Colonic mucosa (tissue), 4 donors: ENCODE data around the gene ALG5. TPM values are rescaled to one million over a fixed set of nuclear protein-coding genes. Genes with fewer than 3 reads are reported as not detected.
A peak's percentile ranks its signal among the peaks of the same experiment; 100 is the strongest.

ENCODE experiments used
- DNase-seq: peaks from one replicate; pipeline ENCODE4 v3.0.0-alpha.2; 2020
- H3K27ac ChIP-seq: fragments of 200-600 bp; one replicate; pipeline ENCODE4 v1.8.0; 2021
- H3K27me3 ChIP-seq: fragments of 200-600 bp; one replicate; pipeline ENCODE4 v1.8.0; 2021
- H3K36me3 ChIP-seq: fragments of 200-600 bp; one replicate; pipeline ENCODE4 v1.8.0; 2021
- H3K4me1 ChIP-seq: fragments of 200-600 bp; one replicate; pipeline ENCODE4 v1.8.0; 2021; ENCODE audit warnings: mild to moderate bottlenecking
- H3K4me3 ChIP-seq: fragments of 200-600 bp; one replicate; pipeline ENCODE4 v1.8.0; 2021
- H3K9ac ChIP-seq, 2 donors: one replicate each; pipeline ENCODE4 v1.7.0; 2013; ENCODE audit warnings: control low read depth in 2 of 2, low read depth in 2 of 2, low read length in 2 of 2
- H3K9me3 ChIP-seq: fragments of 200-600 bp; one replicate; pipeline ENCODE4 v1.8.0; 2021
- CTCF ChIP-seq: fragments of 200-600 bp; IDR thresholded peaks from one replicate; pipeline ENCODE4 v1.8.0; 2022; ENCODE audit warnings: antibody characterized with exemption, mild to moderate bottlenecking
- intact Hi-C: fragments of 100-400 bp; cut with DNase I; formaldehyde crosslinking; loops from one replicate; pipeline ENCODE4 v1.14.1; 2022
- total RNA-seq, 2 donors: library from RNA; stranded (reverse); fragmentation: NEBNext Ultra II Directional in 1 of 2; extraction: Animal tissue kit (Norgen Biotek cat#: 25700) in 1 of 2; gene quantifications; one replicate each; pipeline ENCODE4 v1.2.1, GENCODE V29; 2021
- donor health status: healthy.
- donor health status: DM: no; HTN: no; CAD: no.
- donor health status: DM: no; HTN: no; CAD: no.

The ALG5 gene
- total RNA-seq, 2 donors from 2014 or later: 37.2 to 39.5 TPM

- Histone ChIP-seq H3K27me3 (no peaks in the 10 kb centered on the region), H3K9ac (no peak overlapping the region), H3K4me3 (no peak overlapping the region), H3K36me3 (peaks cover 5% of the 10 kb centered on the region), H3K9me3 (no peaks in the 10 kb centered on the region), H3K4me1 (no peaks in the 10 kb centered on the region), H3K27ac (no peak overlapping the region)
- no peak for TF ChIP-seq CTCF
- DNase-seq: no peak
- intact Hi-C loops: no loop called here
Measured at GRCh38 chr13:37014609-37015008, 15.5 kb upstream of the ALG5 start.

GRCh38 chr13:37011788-37012187, 12.6 kb upstream of the ALG5 start:
- DNase-seq: no peak
- H3K4me1 ChIP-seq: no peaks in the 10 kb centered on the region
- H3K9ac ChIP-seq: no peak overlapping the region
- no peak overlapping the region for H3K4me3 ChIP-seq
- H3K27me3 ChIP-seq: no peaks in the 10 kb centered on the region
- TF ChIP-seq CTCF: no peak
- H3K27ac ChIP-seq: no peak overlapping the region
- H3K36me3 ChIP-seq: peaks cover 15% of the 10 kb centered on the region
- intact Hi-C loops: no loop called here
- H3K9me3 ChIP-seq: no peaks in the 10 kb centered on the region

- Histone ChIP-seq H3K27ac (no peak overlapping the region), H3K4me1 (no peaks in the 10 kb centered on the region), H3K36me3 (peaks cover 15% of the 10 kb centered on the region), H3K9ac (no peak overlapping the region), H3K4me3 (no peak overlapping the region), H3K9me3 (no peaks in the 10 kb centered on the region), H3K27me3 (no peaks in the 10 kb centered on the region)
- no peak for DNase-seq
- intact Hi-C loops: no loop called here
- no peak for TF ChIP-seq CTCF
Measured at GRCh38 chr13:37011002-37011401, 11.9 kb upstream of the ALG5 start.

- H3K36me3 ChIP-seq: peaks cover 10% of the 10 kb centered on the region
- DNase-seq: no peak
- H3K4me1 ChIP-seq: no peaks in the 10 kb centered on the region
- H3K9me3 ChIP-seq: no peaks in the 10 kb centered on the region
- no peak overlapping the region for H3K4me3 ChIP-seq
- H3K9ac ChIP-seq: no peak overlapping the region
- no peaks in the 10 kb centered on the region for H3K27me3 ChIP-seq
- intact Hi-C loops: no loop called here
- H3K27ac ChIP-seq: no peak overlapping the region
- TF ChIP-seq CTCF: no peak
Measured at GRCh38 chr13:37010424-37010823, 11.3 kb upstream of the ALG5 start.

GRCh38 chr13:37009692-37010091, 10.6 kb upstream of the ALG5 start:
- intact Hi-C loops: no loop called here
- DNase-seq: no peak
- Histone ChIP-seq H3K4me3 (no peak overlapping the region), H3K4me1 (no peaks in the 10 kb centered on the region), H3K27me3 (no peaks in the 10 kb centered on the region), H3K9ac (no peak overlapping the region), H3K36me3 (peaks cover 13% of the 10 kb centered on the region), H3K27ac (no peak overlapping the region), H3K9me3 (no peaks in the 10 kb centered on the region)
- no peak for TF ChIP-seq CTCF

- Histone ChIP-seq H3K27me3 (no peaks in the 10 kb centered on the region), H3K9ac (no peak overlapping the region), H3K36me3 (peaks cover 18% of the 10 kb centered on the region), H3K27ac (no peak overlapping the region), H3K9me3 (no peaks in the 10 kb centered on the region), H3K4me3 (peak overlapping the region; percentile 84), H3K4me1 (peaks cover 7% of the 10 kb centered on the region)
- TF ChIP-seq CTCF: no peak
- no peak for DNase-seq
- intact Hi-C loops: loop anchor here (5.0 kb wide), 1 partner anchor 55 kb away; the partner anchor contains the start of gene SUPT20H
Measured at GRCh38 chr13:37001921-37002250, 2.7 kb upstream of the ALG5 start.
